HCT116 (cell line): ENCODE results near the gene OR7C1. TPM values are rescaled to one million over a fixed set of nuclear protein-coding genes. Genes with fewer than 3 reads are reported as not detected.

Experiments used
- ATAC-seq: fragments of 200-7000 bp; cut with Tn5 transposase; 2 replicates; pipeline ENCODE4 v1.9.1; 2020; ENCODE audit warnings: mild to moderate bottlenecking, moderate library complexity
- BruUV-seq: library from RNA; stranded (reverse); fragments of 400-500 nt; replicated peaks from 2 replicates; lab custom pipeline; 2021; lab: Mats Ljungman, UMichigan
- CTCF ChIA-PET: fragments of 300-600 bp; sonication (Branson Sonifier 250); formaldehyde crosslinking; loops from one replicate; lab custom pipeline; 2021; ENCODE audit warnings: antibody characterized with exemption; lab: Charles Lee
- POLR2A ChIA-PET: fragments of 300-600, 350-600 bp; sonication (Branson Sonifier 250); formaldehyde crosslinking; loops from one replicate; lab custom pipeline; 2021; ENCODE audit warnings: antibody characterized with exemption; lab: Charles Lee
- RAD21 ChIA-PET, 2 experiments: fragments of 300-600 bp; sonication (Branson Sonifier 250); formaldehyde crosslinking; loops; one replicate each; lab custom pipeline; 2023; ENCODE audit warnings: low total read pairs in 2 of 2; ENCODE audit not compliant: uncharacterized antibody in 2 of 2, unreplicated experiment in 2 of 2, low non-redundant PET in 1 of 2; lab: Charles Lee
- DNase-seq: peaks from one replicate; pipeline ENCODE4 v3.0.0-alpha.2; 2010; ENCODE audit warnings: low read depth, low spot score
- H2AFZ ChIP-seq: fragments of 200-600 bp; shearing (Covaris generic), sonication (generic); 2 replicates; pipeline ENCODE4 v1.6.1; 2017; ENCODE audit warnings: low read depth, mixed run types, mixed read lengths, antibody characterized with exemption, low read length; ENCODE audit not compliant: poor library complexity, severe bottlenecking
- H3K27ac ChIP-seq: 2 replicates; pipeline ENCODE4 v1.5.1; 2012; ENCODE audit warnings: low read depth, low read length
- H3K27me3 ChIP-seq: fragments of 200-600 bp; sonication (generic); 2 replicates; pipeline ENCODE4 v1.6.1; 2016; ENCODE audit warnings: mixed run types, low read length, mixed read lengths; ENCODE audit not compliant: insufficient read depth
- H3K36me3 ChIP-seq, 2 experiments: fragments of 200-500 bp in 1 of 2; fragments of 200-600 bp in 1 of 2; sonication (Bioruptor generic) in 1 of 2; sonication (generic) in 1 of 2; 2 replicates each; pipeline versions ENCODE4 v1.5.1 to v1.6.1; 2014 to 2016; ENCODE audit warnings: low read length in 2 of 2, inconsistent platforms in 1 of 2, mixed read lengths in 1 of 2, mixed run types in 1 of 2; ENCODE audit not compliant: insufficient read depth in 2 of 2, control insufficient read depth in 1 of 2
- H3K4me1 ChIP-seq, 2 experiments: fragments of 200-600 bp in 1 of 2; sonication (generic) in 1 of 2; 2 replicates each; pipeline versions ENCODE4 v1.5.1 to v1.6.1; 2012 to 2017; ENCODE audit warnings: low read length in 2 of 2, inconsistent platforms in 1 of 2, mild to moderate bottlenecking in 1 of 2, mixed read lengths in 1 of 2, mixed run types in 1 of 2, moderate library complexity in 1 of 2; ENCODE audit not compliant: insufficient read depth in 2 of 2, control insufficient read depth in 1 of 2
- H3K4me2 ChIP-seq: fragments of 200-600 bp; sonication (generic); 2 replicates; pipeline ENCODE4 v1.6.1; 2017; ENCODE audit warnings: mixed run types, low read length, mixed read lengths
- H3K4me3 ChIP-seq, 2 experiments: fragments of 200-600 bp in 1 of 2; sonication (generic) in 1 of 2; replicated peaks in 1 of 2; 2 replicates each; pipeline ENCODE4 v1.5.1; 2011 to 2016; ENCODE audit warnings: low read length in 2 of 2, control low read depth in 1 of 2, low read depth in 1 of 2, mild to moderate bottlenecking in 1 of 2, mixed read lengths in 1 of 2, mixed run types in 1 of 2
- H3K79me2 ChIP-seq: fragments of 200-600 bp; sonication (generic); 2 replicates; pipeline ENCODE4 v1.6.1; 2017; ENCODE audit warnings: mild to moderate bottlenecking, mixed run types, low read length, moderate library complexity, mixed read lengths; ENCODE audit not compliant: insufficient read depth
- H3K9ac ChIP-seq: fragments of 200-600 bp; sonication (generic); 2 replicates; pipeline ENCODE4 v1.6.1; 2016; ENCODE audit warnings: low read length, mixed read lengths
- H3K9me2 ChIP-seq: fragments of 200-600 bp; sonication (generic), shearing (Covaris generic); 2 replicates; pipeline ENCODE4 v1.6.1; 2017; ENCODE audit warnings: mixed run types, mild to moderate bottlenecking, moderate library complexity; ENCODE audit not compliant: insufficient read depth
- H3K9me3 ChIP-seq, 2 experiments: fragments of 200-500 bp in 1 of 2; fragments of 200-600 bp in 1 of 2; sonication (Bioruptor generic) in 1 of 2; sonication (generic) in 1 of 2; 2 replicates each; pipeline ENCODE4 v1.6.1; 2014 to 2017; ENCODE audit warnings: low read length in 2 of 2, mixed read lengths in 2 of 2, inconsistent platforms in 1 of 2, low read depth in 1 of 2, mild to moderate bottlenecking in 1 of 2, mixed run types in 1 of 2, moderate library complexity in 1 of 2; ENCODE audit not compliant: control insufficient read depth in 1 of 2, insufficient read depth in 1 of 2
- H4K20me1 ChIP-seq: fragments of 200-600 bp; sonication (generic), shearing (Covaris generic); 2 replicates; pipeline ENCODE4 v1.6.1; 2017; ENCODE audit warnings: mixed run types, mild to moderate bottlenecking, moderate library complexity; ENCODE audit not compliant: insufficient read depth
- CBX3 ChIP-seq: IDR thresholded peaks from 2 replicates; pipeline ENCODE4 v1.6.1; 2012; ENCODE audit warnings: low read depth
- CEBPB ChIP-seq: IDR thresholded peaks from 2 replicates; pipeline ENCODE4 v1.6.1; 2012; ENCODE audit warnings: low read depth
- ELF1 ChIP-seq: IDR thresholded peaks from 2 replicates; pipeline ENCODE4 v1.6.1; 2012; ENCODE audit warnings: low read depth, borderline replicate concordance
- EZH2 ChIP-seq: fragments of 200-600 bp; sonication (generic); IDR thresholded peaks from 2 replicates; pipeline ENCODE4 v1.6.1; 2017; ENCODE audit warnings: antibody characterized with exemption, mixed run types
- EZH2phosphoT487 ChIP-seq: fragments of 200-600 bp; IDR thresholded peaks from 2 replicates; pipeline ENCODE4 v1.6.1; 2018; ENCODE audit warnings: antibody characterized with exemption, borderline replicate concordance
- FOSL1 ChIP-seq: IDR thresholded peaks from 2 replicates; pipeline ENCODE4 v1.6.1; 2012; ENCODE audit warnings: low read depth
- JUND ChIP-seq: IDR thresholded peaks from 2 replicates; pipeline ENCODE4 v1.6.1; 2012
- POLR2A ChIP-seq: IDR thresholded peaks from 2 replicates; pipeline ENCODE4 v1.7.0; 2011; ENCODE audit warnings: borderline replicate concordance; ENCODE audit not compliant: insufficient read depth, insufficient read length; ENCODE audit errors: extremely low read depth
- POLR2AphosphoS5 ChIP-seq: IDR thresholded peaks from 2 replicates; pipeline ENCODE4 v1.6.1; 2011; ENCODE audit warnings: mild to moderate bottlenecking, low read depth, low read length, moderate library complexity
- RAD21 ChIP-seq: IDR thresholded peaks from 2 replicates; pipeline ENCODE4 v1.6.1; 2012; ENCODE audit warnings: low read depth, mild to moderate bottlenecking
- SIN3A ChIP-seq: IDR thresholded peaks from 2 replicates; pipeline ENCODE4 v1.6.1; 2012; ENCODE audit warnings: low read depth
- SP1 ChIP-seq: IDR thresholded peaks from 2 replicates; pipeline ENCODE4 v1.6.1; 2012; ENCODE audit warnings: low read depth
- SRF ChIP-seq: IDR thresholded peaks from 2 replicates; pipeline ENCODE4 v1.6.1; 2012; ENCODE audit warnings: low read depth
- TCF7L2 ChIP-seq: IDR thresholded peaks from 2 replicates; pipeline ENCODE4 v1.7.0; 2011; ENCODE audit warnings: borderline replicate concordance, inconsistent platforms; ENCODE audit not compliant: insufficient read depth, insufficient read length; ENCODE audit errors: extremely low read depth
- ZFX ChIP-seq: fragments of 450-650 bp; IDR thresholded peaks from 2 replicates; pipeline ENCODE4 v1.6.1; 2017
- ZNF274 ChIP-seq: fragments of 200-500 bp; sonication (Bioruptor generic); IDR thresholded peaks from 2 replicates; pipeline ENCODE4 v1.6.1; 2014; ENCODE audit warnings: mild to moderate bottlenecking, low read depth, low read length, inconsistent platforms
- intact Hi-C: fragments of 100-400 bp; cut with micrococcal nuclease; formaldehyde crosslinking; loops from 2 replicates; pipeline ENCODE4 v1.10.0; 2022
- total RNA-seq: library from RNA; stranded (reverse); gene quantifications from one replicate; pipeline ENCODE4 v1.2.1, GENCODE V29; 2021; ENCODE audit not compliant: unreplicated experiment
- TF ChIP-seq, protein P1 (sequence below): IDR thresholded peaks from 2 replicates; pipeline ENCODE4 v1.6.1; 2012; ENCODE audit warnings: low read depth
- TF ChIP-seq, protein P2 (sequence below): IDR thresholded peaks from 2 replicates; pipeline ENCODE4 v1.6.1; 2011; ENCODE audit warnings: mild to moderate bottlenecking, low read length, moderate library complexity; ENCODE audit not compliant: insufficient replicate concordance; ENCODE audit errors: extremely low read depth
- TF ChIP-seq, protein P3 (sequence below), 3 experiments: fragments of 200-600 bp in 1 of 3; sonication (generic) in 1 of 3; IDR thresholded peaks in 2 of 3; conservative IDR thresholded peaks in 1 of 3; 2 replicates each; pipeline ENCODE4 v1.5.1; 2012 to 2017; ENCODE audit warnings: low read depth in 2 of 3, low read length in 2 of 3, antibody characterized with exemption in 1 of 3, borderline replicate concordance in 1 of 3, control low read depth in 1 of 3, mild to moderate bottlenecking in 1 of 3, mixed read lengths in 1 of 3, mixed run types in 1 of 3, moderate library complexity in 1 of 3; ENCODE audit not compliant: insufficient read depth in 1 of 3

The OR7C1 gene
- total RNA-seq, 1 experiment from 2014 or later, result not detected

- Histone ChIP-seq H3K4me2 (no peak overlapping the region), H3K36me3 (no peaks in the 10 kb centered on the region), H3K79me2 (no peaks in the 10 kb centered on the region), H3K27ac (no peak overlapping the region), H3K4me3 (no peak overlapping the region), H3K9me2 (no peaks in the 10 kb centered on the region), H3K9me3 (no peaks in the 10 kb centered on the region), H2AFZ (no peak overlapping the region), H3K27me3 (peaks cover 11% of the 10 kb centered on the region; the same call in 1 of the 2 replicates), H4K20me1 (no peaks in the 10 kb centered on the region), H3K4me1 (0 out of 4 replicates have a peak, but pooled peaks cover 0 to 2% of the 10 kb centered on the region in 2 experiments), H3K9ac (no peak overlapping the region)
- BruUV-seq, result no TSS peak
- TF ChIP-seq, protein P1, sequence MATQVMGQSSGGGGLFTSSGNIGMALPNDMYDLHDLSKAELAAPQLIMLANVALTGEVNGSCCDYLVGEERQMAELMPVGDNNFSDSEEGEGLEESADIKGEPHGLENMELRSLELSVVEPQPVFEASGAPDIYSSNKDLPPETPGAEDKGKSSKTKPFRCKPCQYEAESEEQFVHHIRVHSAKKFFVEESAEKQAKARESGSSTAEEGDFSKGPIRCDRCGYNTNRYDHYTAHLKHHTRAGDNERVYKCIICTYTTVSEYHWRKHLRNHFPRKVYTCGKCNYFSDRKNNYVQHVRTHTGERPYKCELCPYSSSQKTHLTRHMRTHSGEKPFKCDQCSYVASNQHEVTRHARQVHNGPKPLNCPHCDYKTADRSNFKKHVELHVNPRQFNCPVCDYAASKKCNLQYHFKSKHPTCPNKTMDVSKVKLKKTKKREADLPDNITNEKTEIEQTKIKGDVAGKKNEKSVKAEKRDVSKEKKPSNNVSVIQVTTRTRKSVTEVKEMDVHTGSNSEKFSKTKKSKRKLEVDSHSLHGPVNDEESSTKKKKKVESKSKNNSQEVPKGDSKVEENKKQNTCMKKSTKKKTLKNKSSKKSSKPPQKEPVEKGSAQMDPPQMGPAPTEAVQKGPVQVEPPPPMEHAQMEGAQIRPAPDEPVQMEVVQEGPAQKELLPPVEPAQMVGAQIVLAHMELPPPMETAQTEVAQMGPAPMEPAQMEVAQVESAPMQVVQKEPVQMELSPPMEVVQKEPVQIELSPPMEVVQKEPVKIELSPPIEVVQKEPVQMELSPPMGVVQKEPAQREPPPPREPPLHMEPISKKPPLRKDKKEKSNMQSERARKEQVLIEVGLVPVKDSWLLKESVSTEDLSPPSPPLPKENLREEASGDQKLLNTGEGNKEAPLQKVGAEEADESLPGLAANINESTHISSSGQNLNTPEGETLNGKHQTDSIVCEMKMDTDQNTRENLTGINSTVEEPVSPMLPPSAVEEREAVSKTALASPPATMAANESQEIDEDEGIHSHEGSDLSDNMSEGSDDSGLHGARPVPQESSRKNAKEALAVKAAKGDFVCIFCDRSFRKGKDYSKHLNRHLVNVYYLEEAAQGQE, result no peak
- TF ChIP-seq EZH2phosphoT487 (no peak), SP1 (no peak), POLR2AphosphoS5 (no peak), ELF1 (no peak), SRF (no peak), FOSL1 (no peak), ZFX (no peak), JUND (no peak), RAD21 (no peak), EZH2 (no peak), CBX3 (no peak), ZNF274 (no peak), POLR2A (no peak), CEBPB (no peak), TCF7L2 (no peak), SIN3A (no peak)
- TF ChIP-seq, protein P2, sequence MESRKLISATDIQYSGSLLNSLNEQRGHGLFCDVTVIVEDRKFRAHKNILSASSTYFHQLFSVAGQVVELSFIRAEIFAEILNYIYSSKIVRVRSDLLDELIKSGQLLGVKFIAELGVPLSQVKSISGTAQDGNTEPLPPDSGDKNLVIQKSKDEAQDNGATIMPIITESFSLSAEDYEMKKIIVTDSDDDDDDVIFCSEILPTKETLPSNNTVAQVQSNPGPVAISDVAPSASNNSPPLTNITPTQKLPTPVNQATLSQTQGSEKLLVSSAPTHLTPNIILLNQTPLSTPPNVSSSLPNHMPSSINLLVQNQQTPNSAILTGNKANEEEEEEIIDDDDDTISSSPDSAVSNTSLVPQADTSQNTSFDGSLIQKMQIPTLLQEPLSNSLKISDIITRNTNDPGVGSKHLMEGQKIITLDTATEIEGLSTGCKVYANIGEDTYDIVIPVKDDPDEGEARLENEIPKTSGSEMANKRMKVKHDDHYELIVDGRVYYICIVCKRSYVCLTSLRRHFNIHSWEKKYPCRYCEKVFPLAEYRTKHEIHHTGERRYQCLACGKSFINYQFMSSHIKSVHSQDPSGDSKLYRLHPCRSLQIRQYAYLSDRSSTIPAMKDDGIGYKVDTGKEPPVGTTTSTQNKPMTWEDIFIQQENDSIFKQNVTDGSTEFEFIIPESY, result no peak
- TF ChIP-seq, protein P3, sequence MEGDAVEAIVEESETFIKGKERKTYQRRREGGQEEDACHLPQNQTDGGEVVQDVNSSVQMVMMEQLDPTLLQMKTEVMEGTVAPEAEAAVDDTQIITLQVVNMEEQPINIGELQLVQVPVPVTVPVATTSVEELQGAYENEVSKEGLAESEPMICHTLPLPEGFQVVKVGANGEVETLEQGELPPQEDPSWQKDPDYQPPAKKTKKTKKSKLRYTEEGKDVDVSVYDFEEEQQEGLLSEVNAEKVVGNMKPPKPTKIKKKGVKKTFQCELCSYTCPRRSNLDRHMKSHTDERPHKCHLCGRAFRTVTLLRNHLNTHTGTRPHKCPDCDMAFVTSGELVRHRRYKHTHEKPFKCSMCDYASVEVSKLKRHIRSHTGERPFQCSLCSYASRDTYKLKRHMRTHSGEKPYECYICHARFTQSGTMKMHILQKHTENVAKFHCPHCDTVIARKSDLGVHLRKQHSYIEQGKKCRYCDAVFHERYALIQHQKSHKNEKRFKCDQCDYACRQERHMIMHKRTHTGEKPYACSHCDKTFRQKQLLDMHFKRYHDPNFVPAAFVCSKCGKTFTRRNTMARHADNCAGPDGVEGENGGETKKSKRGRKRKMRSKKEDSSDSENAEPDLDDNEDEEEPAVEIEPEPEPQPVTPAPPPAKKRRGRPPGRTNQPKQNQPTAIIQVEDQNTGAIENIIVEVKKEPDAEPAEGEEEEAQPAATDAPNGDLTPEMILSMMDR (IDR thresholded peaks at IDR 0.05 in 2 of 3, conservative IDR thresholded peaks at IDR 0.05 in 1 of 3; ENCODE audit: borderline replicate concordance in 1 of 3, insufficient read depth in 1 of 3, low read depth in 2 of 3, low read length in 2 of 3), result no peak
- intact Hi-C loops, result no loop called here
- CTCF ChIA-PET, result no interaction called here
- RAD21 ChIA-PET, result no interaction called here
- ATAC-seq, result no peak
- POLR2A ChIA-PET, result no interaction called here
- DNase-seq, result no peak
These were observed 2.4 kb upstream of the OR7C1 start for GRCh38 chr19:14837391-14837790.
